Measurements from ENCODE around the gene ASL.

DNA sequence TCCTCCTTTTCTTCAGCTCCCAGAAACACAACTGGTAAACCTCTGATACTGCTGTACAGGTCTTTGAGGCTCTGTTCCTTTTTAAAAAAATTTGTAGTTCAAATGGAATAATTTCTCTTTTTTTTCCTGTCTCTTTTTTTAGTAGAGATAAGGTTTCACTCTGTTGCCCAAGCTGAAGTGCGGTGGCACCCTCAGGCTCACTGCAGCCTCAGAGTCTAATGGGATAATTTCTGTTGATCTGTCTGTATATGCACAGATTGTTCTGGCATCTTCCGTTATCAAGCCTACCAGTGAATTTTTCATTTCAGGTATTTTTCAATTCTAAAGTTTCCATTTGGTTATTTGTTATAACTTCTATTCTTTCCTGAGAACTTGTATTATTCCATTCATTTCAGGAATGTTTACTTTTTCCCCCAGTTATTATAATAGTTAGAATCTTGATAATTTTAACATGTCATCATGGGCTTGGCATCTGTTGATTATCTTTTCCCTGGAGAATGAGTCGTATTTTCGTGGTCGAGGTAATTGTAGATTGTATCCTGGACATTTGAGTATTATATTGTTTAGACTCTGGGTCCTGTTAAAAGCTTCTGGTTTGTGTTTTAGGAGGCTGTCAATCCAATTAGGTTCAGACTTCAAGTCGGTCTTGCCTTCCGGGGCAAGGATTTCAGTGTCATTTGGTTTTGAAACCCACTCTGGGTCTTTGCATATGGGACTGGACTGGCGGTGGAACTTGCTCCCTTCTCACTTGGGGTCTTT lies 63.6 kb downstream of the ASL start:
- TF ChIP-seq CTCF (IDR thresholded peaks at IDR 0.05): no peak
- no peak for TF ChIP-seq POLR2A (IDR thresholded peaks at IDR 0.05)

All from uterus (tissue), 2 donors.